ENCODE data around the gene RUNX2.

GRCh38 chr6:45545416-45545815 lies 217.3 kb downstream of the RUNX2 start:
- no peak for TF ChIP-seq YY1 (IDR thresholded peaks at IDR 0.05; ENCODE audit: low read depth)
- no peak for TF ChIP-seq MAX (IDR thresholded peaks at IDR 0.05)
- TF ChIP-seq EP300 (IDR thresholded peaks at IDR 0.05; ENCODE audit: borderline replicate concordance), result no peak
- no peak for TF ChIP-seq CEBPB (IDR thresholded peaks at IDR 0.05)
- no peak for TF ChIP-seq ZBTB7A (IDR thresholded peaks at IDR 0.05; ENCODE audit: low read depth)
- TF ChIP-seq RAD21 (IDR thresholded peaks at IDR 0.05; ENCODE audit: low read depth), result no peak
- no peak for TF ChIP-seq CREB1 (IDR thresholded peaks at IDR 0.05; ENCODE audit: low read depth)
- TF ChIP-seq EGR1 (IDR thresholded peaks at IDR 0.05), result no peak
- no peak for TF ChIP-seq TAF1 (IDR thresholded peaks at IDR 0.05; ENCODE audit: low read depth)
- no peak for TF ChIP-seq NFIC (IDR thresholded peaks at IDR 0.05)
- no peak for TF ChIP-seq REST (IDR thresholded peaks at IDR 0.05; ENCODE audit: low read depth)
- TF ChIP-seq TEAD4 (IDR thresholded peaks at IDR 0.05), result no peak
